SHP77 (cell line): ENCODE results near the gene LRRC7.

Experiments
- DNase-seq, 2 experiments: peaks; one replicate each; lab custom pipeline; 2025; lab: John Stamatoyannopoulos, UW

Gene LRRC7

GRCh38 chr1:69766431-69767180 is 198.9 kb downstream of the LRRC7 start:
- DNase-seq: no peak

GRCh38 chr1:69776555-69776954 is 208.8 kb downstream of the LRRC7 start:
- DNase-seq: no peak

- DNase-seq: no peak
Observed at GRCh38 chr1:69777423-69777822, 209.7 kb downstream of the LRRC7 start.

GRCh38 chr1:69777971-69778370 is 210.2 kb downstream of the LRRC7 start:
- DNase-seq: no peak

GRCh38 chr1:69787151-69787550 is 219.4 kb downstream of the LRRC7 start:
- DNase-seq: no peak

GRCh38 chr1:69791311-69791710 is 223.6 kb downstream of the LRRC7 start:
- no peak for DNase-seq

GRCh38 chr1:69794831-69795230 is 227.1 kb downstream of the LRRC7 start:
- DNase-seq: no peak

- no peak for DNase-seq
Observed at GRCh38 chr1:69814926-69815325, 247.2 kb downstream of the LRRC7 start.

- DNase-seq: no peak
Observed at GRCh38 chr1:69824932-69825331, 257.2 kb downstream of the LRRC7 start.

GRCh38 chr1:69827732-69828131 is 260.0 kb downstream of the LRRC7 start:
- no peak for DNase-seq

GRCh38 chr1:69833536-69833935 is 265.8 kb downstream of the LRRC7 start:
- no peak for DNase-seq

- DNase-seq: no peak
Observed at GRCh38 chr1:69834336-69834735, 266.6 kb downstream of the LRRC7 start.

GRCh38 chr1:69835955-69836354 is 268.2 kb downstream of the LRRC7 start:
- no peak for DNase-seq

GRCh38 chr1:69836971-69837636 is 269.4 kb downstream of the LRRC7 start:
- DNase-seq: no peak

GRCh38 chr1:69842326-69842725 is 274.6 kb downstream of the LRRC7 start:
- no peak for DNase-seq

- DNase-seq: no peak
Observed at GRCh38 chr1:69845655-69846054, 277.9 kb downstream of the LRRC7 start.

- DNase-seq: no peak
Observed at GRCh38 chr1:69846267-69846666, 278.5 kb downstream of the LRRC7 start.

GRCh38 chr1:69847670-69848069 is 279.9 kb downstream of the LRRC7 start:
- no peak for DNase-seq

- DNase-seq: no peak
Observed at GRCh38 chr1:69852151-69852550, 284.4 kb downstream of the LRRC7 start.

- no peak for DNase-seq
Observed at GRCh38 chr1:69852706-69853105, 285.0 kb downstream of the LRRC7 start.

GRCh38 chr1:69858534-69858933 is 290.8 kb downstream of the LRRC7 start:
- DNase-seq: no peak

- DNase-seq: no peak
Observed at GRCh38 chr1:69861641-69862040, 293.9 kb downstream of the LRRC7 start.

- no peak for DNase-seq
Observed at GRCh38 chr1:69862906-69863305, 295.2 kb downstream of the LRRC7 start.

GRCh38 chr1:69863704-69864103 is 296.0 kb downstream of the LRRC7 start:
- no peak for DNase-seq
